ENCODE results near the gene MAD1L1.

GRCh38 chr7:2108501-2109250 lies 124.1 kb downstream of the MAD1L1 start:
- TF ChIP-seq EGR1 (IDR thresholded peaks at IDR 0.05; ENCODE audit: low read depth) (no peak), YY1 (IDR thresholded peaks at IDR 0.05; ENCODE audit: extremely low read depth, insufficient replicate concordance, low read depth, low read length) (no peak), CTCF (IDR thresholded peaks at IDR 0.05 in 2 of 3, conservative IDR thresholded peaks at IDR 0.05 in 1 of 3; ENCODE audit: borderline replicate concordance in 1 of 3, insufficient read depth in 1 of 3, low read depth in 2 of 3, low read length in 2 of 3) (no peak), RAD21 (IDR thresholded peaks at IDR 0.05; ENCODE audit: low read depth) (no peak), POLR2A (IDR thresholded peaks at IDR 0.05; ENCODE audit: borderline replicate concordance, extremely low read depth, insufficient read depth, insufficient read length) (no peak), SP1 (IDR thresholded peaks at IDR 0.05; ENCODE audit: low read depth) (no peak), ZBTB33 (IDR thresholded peaks at IDR 0.05; ENCODE audit: extremely low read depth, insufficient replicate concordance, low read length) (no peak), CBX3 (IDR thresholded peaks at IDR 0.05; ENCODE audit: low read depth) (no peak), POLR2AphosphoS5 (IDR thresholded peaks at IDR 0.05; ENCODE audit: low read depth, low read length) (no peak), EZH2 (IDR thresholded peaks at IDR 0.05) (no peak), REST (IDR thresholded peaks at IDR 0.05; ENCODE audit: low read depth) (no peak), ELF1 (IDR thresholded peaks at IDR 0.05; ENCODE audit: borderline replicate concordance, low read depth) (no peak), JUND (IDR thresholded peaks at IDR 0.05) (no peak)
- TF ChIP-seq, protein P1, sequence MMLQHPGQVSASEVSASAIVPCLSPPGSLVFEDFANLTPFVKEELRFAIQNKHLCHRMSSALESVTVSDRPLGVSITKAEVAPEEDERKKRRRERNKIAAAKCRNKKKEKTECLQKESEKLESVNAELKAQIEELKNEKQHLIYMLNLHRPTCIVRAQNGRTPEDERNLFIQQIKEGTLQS (IDR thresholded peaks at IDR 0.05): no peak
